PC-3 (cell line): ENCODE measurements around the gene NKAIN2. TPM values are rescaled to one million over a fixed set of nuclear protein-coding genes. Genes with fewer than 3 reads are reported as not detected.

Source experiments
- ATAC-seq: fragments of 200-7000 bp; cut with Tn5 transposase; 2 replicates; pipeline ENCODE4 v1.9.1; 2020; ENCODE audit warnings: mild to moderate bottlenecking, moderate library complexity
- BruUV-seq: library from RNA; stranded (reverse); fragments of 400-500 nt; replicated peaks from 2 replicates; lab custom pipeline; 2021; lab: Mats Ljungman, UMichigan
- CTCF ChIA-PET: fragments of 300-600 bp; sonication (Branson Sonifier 250); formaldehyde crosslinking; loops from one replicate; lab custom pipeline; 2022; ENCODE audit warnings: antibody characterized with exemption; lab: Charles Lee
- POLR2A ChIA-PET: fragments of 300-600 bp; sonication (Branson Sonifier 250); formaldehyde crosslinking; loops from one replicate; lab custom pipeline; 2022; ENCODE audit warnings: antibody characterized with exemption; ENCODE audit not compliant: unreplicated experiment; lab: Charles Lee
- DNase-seq: peaks from one replicate; pipeline ENCODE4 v3.0.0-alpha.2; 2015
- H2AFZ ChIP-seq: fragments of 300-600 bp; sonication (generic); 2 replicates; pipeline ENCODE4 v1.6.0; 2016; ENCODE audit warnings: antibody characterized with exemption, low read length
- H3F3A ChIP-seq: fragments of 300-600 bp; sonication (generic); one replicate; pipeline ENCODE4 v1.6.0; 2017; ENCODE audit warnings: antibody characterized with exemption, low read length, control low read depth, mild to moderate bottlenecking; ENCODE audit not compliant: unreplicated experiment
- H3K27ac ChIP-seq: fragments of 300-600 bp; sonication (generic); 2 replicates; pipeline ENCODE4 v1.5.1; 2016; ENCODE audit warnings: mild to moderate bottlenecking, low read length
- H3K27me3 ChIP-seq: fragments of 300-600 bp; sonication (generic); 2 replicates; pipeline ENCODE4 v1.6.1; 2016; ENCODE audit warnings: low read length, mixed read lengths
- H3K36me3 ChIP-seq: fragments of 300-600 bp; sonication (generic); 2 replicates; pipeline ENCODE4 v1.6.1; 2016; ENCODE audit warnings: low read depth, mixed run types, low read length, mixed read lengths
- H3K4me1 ChIP-seq: fragments of 300-600 bp; sonication (generic); 2 replicates; pipeline ENCODE4 v1.5.1; 2016; ENCODE audit warnings: low read length; ENCODE audit not compliant: insufficient read depth
- H3K4me2 ChIP-seq: fragments of 300-600 bp; sonication (generic); 2 replicates; pipeline ENCODE4 v1.6.0; 2016; ENCODE audit warnings: low read length
- H3K4me3 ChIP-seq: fragments of 300-600 bp; sonication (generic); 2 replicates; pipeline ENCODE4 v1.5.1; 2016; ENCODE audit warnings: mild to moderate bottlenecking, low read length, mixed read lengths
- H3K79me2 ChIP-seq: fragments of 300-600 bp; sonication (generic); 2 replicates; pipeline ENCODE4 v1.6.1; 2017; ENCODE audit warnings: low read length, mixed read lengths
- H3K9ac ChIP-seq: fragments of 300-600 bp; sonication (generic); 2 replicates; pipeline ENCODE4 v1.6.0; 2016; ENCODE audit warnings: mild to moderate bottlenecking, low read length
- H3K9me2 ChIP-seq: fragments of 300-600 bp; sonication (generic); replicated peaks from 2 replicates; pipeline ENCODE4 v1.6.1; 2016; ENCODE audit warnings: mixed run types, low read length, mixed read lengths
- H3K9me3 ChIP-seq: fragments of 300-600 bp; sonication (generic); 2 replicates; pipeline ENCODE4 v1.6.1; 2016; ENCODE audit warnings: low read length, mixed read lengths
- H4K20me1 ChIP-seq: fragments of 300-600 bp; sonication (generic); 2 replicates; pipeline ENCODE4 v1.6.1; 2016; ENCODE audit warnings: low read length, mixed read lengths
- EZH2 ChIP-seq: fragments of 300-600 bp; sonication (generic); IDR thresholded peaks from one replicate; pipeline ENCODE4 v1.6.1; 2017; ENCODE audit warnings: antibody characterized with exemption, mild to moderate bottlenecking, low read length; ENCODE audit not compliant: unreplicated experiment
- EZH2phosphoT487 ChIP-seq: fragments of 300-600 bp; sonication (generic); IDR thresholded peaks from 2 replicates; pipeline ENCODE4 v1.6.1; 2018; ENCODE audit warnings: mild to moderate bottlenecking, antibody characterized with exemption, low read length, borderline replicate concordance
- intact Hi-C: fragments of 100-400 bp; cut with micrococcal nuclease; formaldehyde crosslinking; loops from 2 replicates; pipeline ENCODE4 v1.9.0; 2023
- total RNA-seq: library from RNA; depleted of rRNA; stranded (reverse); fragments of >200 nt; gene quantifications from 2 replicates; pipeline ENCODE4 v1.2.3, GENCODE V29; 2014
- TF ChIP-seq, protein P1 (sequence below): fragments of 300-600 bp; sonication (generic); conservative IDR thresholded peaks from 2 replicates; pipeline ENCODE4 v1.5.1; 2017; ENCODE audit warnings: antibody characterized with exemption, low read depth, mild to moderate bottlenecking, low read length

Gene NKAIN2
- total RNA-seq, 1 experiment from 2014 or later = not detected

GRCh38 chr6:124273701-124274100 is 470.0 kb downstream of the NKAIN2 start:
- no peaks in the 10 kb centered on the region for H3F3A ChIP-seq
- H3K36me3 ChIP-seq = no peaks in the 10 kb centered on the region
- H3K4me1 ChIP-seq = no peaks in the 10 kb centered on the region
- no peak overlapping the region for H3K4me3 ChIP-seq
- no peaks in the 10 kb centered on the region for H3K27me3 ChIP-seq
- H2AFZ ChIP-seq = no peak overlapping the region
- DNase-seq = no peak
- no peak overlapping the region for H3K27ac ChIP-seq
- intact Hi-C loops = no loop called here
- ATAC-seq = no peak
- BruUV-seq = no TSS peak
- H3K9ac ChIP-seq = no peak overlapping the region
- TF ChIP-seq EZH2 (no peak), EZH2phosphoT487 (no peak)
- TF ChIP-seq, protein P1, sequence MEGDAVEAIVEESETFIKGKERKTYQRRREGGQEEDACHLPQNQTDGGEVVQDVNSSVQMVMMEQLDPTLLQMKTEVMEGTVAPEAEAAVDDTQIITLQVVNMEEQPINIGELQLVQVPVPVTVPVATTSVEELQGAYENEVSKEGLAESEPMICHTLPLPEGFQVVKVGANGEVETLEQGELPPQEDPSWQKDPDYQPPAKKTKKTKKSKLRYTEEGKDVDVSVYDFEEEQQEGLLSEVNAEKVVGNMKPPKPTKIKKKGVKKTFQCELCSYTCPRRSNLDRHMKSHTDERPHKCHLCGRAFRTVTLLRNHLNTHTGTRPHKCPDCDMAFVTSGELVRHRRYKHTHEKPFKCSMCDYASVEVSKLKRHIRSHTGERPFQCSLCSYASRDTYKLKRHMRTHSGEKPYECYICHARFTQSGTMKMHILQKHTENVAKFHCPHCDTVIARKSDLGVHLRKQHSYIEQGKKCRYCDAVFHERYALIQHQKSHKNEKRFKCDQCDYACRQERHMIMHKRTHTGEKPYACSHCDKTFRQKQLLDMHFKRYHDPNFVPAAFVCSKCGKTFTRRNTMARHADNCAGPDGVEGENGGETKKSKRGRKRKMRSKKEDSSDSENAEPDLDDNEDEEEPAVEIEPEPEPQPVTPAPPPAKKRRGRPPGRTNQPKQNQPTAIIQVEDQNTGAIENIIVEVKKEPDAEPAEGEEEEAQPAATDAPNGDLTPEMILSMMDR = no peak
- no peak overlapping the region for H3K4me2 ChIP-seq
- ChIA-PET POLR2A (no interaction called here), CTCF (no interaction called here)
- no peaks in the 10 kb centered on the region for H3K9me2 ChIP-seq
- no peaks in the 10 kb centered on the region for H4K20me1 ChIP-seq
- H3K79me2 ChIP-seq = no peaks in the 10 kb centered on the region
- H3K9me3 ChIP-seq = no peaks in the 10 kb centered on the region

GRCh38 chr6:124282541-124282940 is 478.9 kb downstream of the NKAIN2 start:
- Histone ChIP-seq H4K20me1 (no peaks in the 10 kb centered on the region), H2AFZ (no peak overlapping the region), H3K9me3 (no peaks in the 10 kb centered on the region), H3K27ac (no peak overlapping the region), H3K4me3 (no peak overlapping the region), H3K4me2 (no peak overlapping the region), H3K27me3 (no peaks in the 10 kb centered on the region), H3K4me1 (no peaks in the 10 kb centered on the region), H3K79me2 (no peaks in the 10 kb centered on the region), H3F3A (no peaks in the 10 kb centered on the region), H3K36me3 (no peaks in the 10 kb centered on the region), H3K9ac (no peak overlapping the region), H3K9me2 (no peaks in the 10 kb centered on the region)
- BruUV-seq = no TSS peak
- TF ChIP-seq EZH2phosphoT487 = no peak
- TF ChIP-seq EZH2 = no peak
- DNase-seq = no peak
- no peak for ATAC-seq
- POLR2A ChIA-PET = no interaction called here
- intact Hi-C loops = no loop called here
- CTCF ChIA-PET = no interaction called here

DNA sequence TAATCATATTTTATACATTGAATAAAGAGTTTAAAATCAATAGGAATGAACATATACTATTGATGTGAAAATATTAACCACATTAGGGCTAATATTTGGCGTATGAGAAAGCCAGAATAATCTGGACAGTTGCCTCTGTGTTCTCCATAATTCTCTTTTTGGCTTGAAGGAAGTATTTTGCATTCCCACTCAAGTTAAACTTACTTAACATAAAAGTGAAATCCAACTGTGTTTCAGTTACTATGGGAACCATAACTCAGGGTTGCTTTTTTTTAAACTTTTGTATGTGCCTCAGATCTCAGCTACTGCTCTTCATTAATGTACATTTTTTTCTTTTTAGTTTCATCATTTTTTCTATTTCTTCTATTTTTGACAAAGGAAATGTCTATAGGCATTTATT is 479.8 kb downstream of the NKAIN2 start:
- H2AFZ ChIP-seq = no peak overlapping the region
- no peaks in the 10 kb centered on the region for H3K4me1 ChIP-seq
- ChIA-PET POLR2A (no interaction called here), CTCF (no interaction called here)
- intact Hi-C loops = no loop called here
- H3K27ac ChIP-seq = no peak overlapping the region
- no peak overlapping the region for H3K9ac ChIP-seq
- no peaks in the 10 kb centered on the region for H4K20me1 ChIP-seq
- no TSS peak for BruUV-seq
- ATAC-seq (no peak), DNase-seq (no peak)
- H3K79me2 ChIP-seq = no peaks in the 10 kb centered on the region
- no peaks in the 10 kb centered on the region for H3K36me3 ChIP-seq
- no peak overlapping the region for H3K4me3 ChIP-seq
- H3F3A ChIP-seq = no peaks in the 10 kb centered on the region
- H3K4me2 ChIP-seq = no peak overlapping the region
- no peaks in the 10 kb centered on the region for H3K27me3 ChIP-seq
- H3K9me2 ChIP-seq = no peaks in the 10 kb centered on the region
- no peaks in the 10 kb centered on the region for H3K9me3 ChIP-seq
- no peak for TF ChIP-seq EZH2phosphoT487
- TF ChIP-seq, protein P1 = no peak
- TF ChIP-seq EZH2 = no peak
